Measurements from ENCODE around the gene PRKAR1B.

The PRKAR1B gene

GRCh38 chr7:503575-504111 lies 223.4 kb downstream of the PRKAR1B start:
- no peak for TF ChIP-seq CTCF (IDR thresholded peaks at IDR 0.05; ENCODE audit: low read depth, low read length)
- no peak overlapping the region for H3K4me3 ChIP-seq (replicated peaks in 1 of 2; ENCODE audit: low read depth in 2 of 2, low read length in 2 of 2)
- DNase-seq (ENCODE audit: low read depth in 2 of 2): no peak

- TF ChIP-seq CTCF (IDR thresholded peaks at IDR 0.05; ENCODE audit: low read depth, low read length): no peak
- no peak for DNase-seq (ENCODE audit: low read depth in 2 of 2)
- no peak overlapping the region for H3K4me3 ChIP-seq (replicated peaks in 1 of 2; ENCODE audit: low read depth in 2 of 2, low read length in 2 of 2)
These were observed 224.8 kb downstream of the PRKAR1B start for GRCh38 chr7:502296-502695.

- no peak for DNase-seq (ENCODE audit: low read depth in 2 of 2)
- no peak overlapping the region for H3K4me3 ChIP-seq (replicated peaks in 1 of 2; ENCODE audit: low read depth in 2 of 2, low read length in 2 of 2)
- TF ChIP-seq CTCF (IDR thresholded peaks at IDR 0.05; ENCODE audit: low read depth, low read length): no peak
These were observed 225.6 kb downstream of the PRKAR1B start for GRCh38 chr7:501526-501925.

GRCh38 chr7:500521-501420 lies 226.3 kb downstream of the PRKAR1B start:
- H3K4me3 ChIP-seq (replicated peaks in 1 of 2; ENCODE audit: low read depth in 2 of 2, low read length in 2 of 2): no peak overlapping the region
- DNase-seq (ENCODE audit: low read depth in 2 of 2): no peak
- no peak for TF ChIP-seq CTCF (IDR thresholded peaks at IDR 0.05; ENCODE audit: low read depth, low read length)

GRCh38 chr7:499853-500485 lies 227.1 kb downstream of the PRKAR1B start:
- no peak for DNase-seq (ENCODE audit: low read depth in 2 of 2)
- H3K4me3 ChIP-seq (replicated peaks in 1 of 2; ENCODE audit: low read depth in 2 of 2, low read length in 2 of 2): no peak overlapping the region
- no peak for TF ChIP-seq CTCF (IDR thresholded peaks at IDR 0.05; ENCODE audit: low read depth, low read length)
